ENCODE measurements around the gene ARF4. TPM values are rescaled to one million over a fixed set of nuclear protein-coding genes. Genes with fewer than 3 reads are reported as not detected.
"Not testable (repeated sequence)": the region's sequence is repeated elsewhere in the genome, so short reads cannot be mapped to it uniquely, and the experiment has no call there.

ARF4 gene
- total RNA-seq, 1 experiment from 2014 or later: 182 TPM

DNA sequence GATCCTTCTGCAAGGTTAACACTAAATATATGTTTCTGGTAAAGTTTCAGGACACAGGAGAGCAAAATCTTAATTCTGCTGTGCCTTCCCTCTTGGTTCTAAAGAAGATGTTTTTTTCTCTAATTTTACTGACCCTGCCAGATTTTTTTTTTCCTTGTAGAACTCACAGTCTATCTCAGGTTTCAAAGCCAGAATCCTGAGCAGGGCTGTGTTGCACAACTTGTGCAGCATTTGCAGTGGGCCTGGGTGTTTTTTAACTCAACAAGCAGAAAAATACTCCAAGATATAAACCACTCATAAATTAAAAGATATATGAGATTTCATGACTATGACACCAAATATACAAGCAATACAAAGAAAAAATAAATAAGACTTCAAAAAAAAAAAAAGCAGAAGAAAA, 40.2 kb upstream of the ARF4 start:
- Histone ChIP-seq H3K9me3 (ENCODE audit: insufficient read depth, low read depth) (no peaks in the 10 kb centered on the region), H3K79me2 (ENCODE audit: low read depth) (no peaks in the 10 kb centered on the region), H3K9me2 (ENCODE audit: insufficient read depth) (no peaks in the 10 kb centered on the region), H4K20me1 (ENCODE audit: insufficient read depth) (no peaks in the 10 kb centered on the region), H3F3A (ENCODE audit: insufficient read depth, low read depth) (peaks cover 10% of the 10 kb centered on the region), H3K27ac (no peak overlapping the region), H3K4me1 (replicated peaks; ENCODE audit: insufficient read depth) (no peaks in the 10 kb centered on the region), H3K36me3 (ENCODE audit: low read depth) (peaks cover 9% of the 10 kb centered on the region), H3K4me3 (no peak overlapping the region), H3K27me3 (ENCODE audit: insufficient read depth, low read depth) (no peaks in the 10 kb centered on the region), H3K4me2 (no peak overlapping the region), H2AFZ (no peak overlapping the region)
- intact Hi-C loops (cut with micrococcal nuclease; ENCODE audit: unreplicated experiment): no loop called here
- DNase-seq: no peak
- BruUV-seq (replicated peaks): no TSS peak
- POLR2A ChIA-PET (ENCODE audit: unreplicated experiment): no interaction called here
- CTCF ChIA-PET: no interaction called here
- TF ChIP-seq, protein P1, sequence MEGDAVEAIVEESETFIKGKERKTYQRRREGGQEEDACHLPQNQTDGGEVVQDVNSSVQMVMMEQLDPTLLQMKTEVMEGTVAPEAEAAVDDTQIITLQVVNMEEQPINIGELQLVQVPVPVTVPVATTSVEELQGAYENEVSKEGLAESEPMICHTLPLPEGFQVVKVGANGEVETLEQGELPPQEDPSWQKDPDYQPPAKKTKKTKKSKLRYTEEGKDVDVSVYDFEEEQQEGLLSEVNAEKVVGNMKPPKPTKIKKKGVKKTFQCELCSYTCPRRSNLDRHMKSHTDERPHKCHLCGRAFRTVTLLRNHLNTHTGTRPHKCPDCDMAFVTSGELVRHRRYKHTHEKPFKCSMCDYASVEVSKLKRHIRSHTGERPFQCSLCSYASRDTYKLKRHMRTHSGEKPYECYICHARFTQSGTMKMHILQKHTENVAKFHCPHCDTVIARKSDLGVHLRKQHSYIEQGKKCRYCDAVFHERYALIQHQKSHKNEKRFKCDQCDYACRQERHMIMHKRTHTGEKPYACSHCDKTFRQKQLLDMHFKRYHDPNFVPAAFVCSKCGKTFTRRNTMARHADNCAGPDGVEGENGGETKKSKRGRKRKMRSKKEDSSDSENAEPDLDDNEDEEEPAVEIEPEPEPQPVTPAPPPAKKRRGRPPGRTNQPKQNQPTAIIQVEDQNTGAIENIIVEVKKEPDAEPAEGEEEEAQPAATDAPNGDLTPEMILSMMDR (conservative IDR thresholded peaks at IDR 0.05): no peak
- no peak for TF ChIP-seq EZH2 (IDR thresholded peaks at IDR 0.05; ENCODE audit: low read depth)

DNA sequence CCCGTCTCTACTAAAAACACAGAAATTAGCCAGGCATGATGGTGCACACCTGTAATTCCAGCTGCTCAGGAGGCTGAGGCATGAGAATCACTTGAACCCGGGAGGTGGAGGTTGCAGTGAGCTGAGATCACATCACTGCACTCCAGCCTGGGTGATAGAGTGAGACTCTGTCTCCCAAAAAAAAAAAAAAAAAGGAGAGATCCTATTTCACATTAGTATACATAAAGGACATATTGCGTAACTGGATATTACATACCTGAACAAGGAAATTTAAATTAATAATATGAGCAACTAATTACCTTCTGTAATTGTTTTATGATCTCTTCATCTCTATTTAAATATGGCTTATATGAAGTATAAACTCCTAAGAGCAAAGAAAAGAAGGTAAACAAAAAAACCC, 37.1 kb upstream of the ARF4 start:
- H3K27ac ChIP-seq; H3K9me2 ChIP-seq (ENCODE audit: insufficient read depth); H3K36me3 ChIP-seq (ENCODE audit: low read depth); BruUV-seq (replicated peaks); DNase-seq; intact Hi-C loops (cut with micrococcal nuclease; ENCODE audit: unreplicated experiment); H4K20me1 ChIP-seq (ENCODE audit: insufficient read depth); H2AFZ ChIP-seq; H3K4me1 ChIP-seq (replicated peaks; ENCODE audit: insufficient read depth); H3K4me2 ChIP-seq; H3K4me3 ChIP-seq; H3F3A ChIP-seq (ENCODE audit: insufficient read depth, low read depth); POLR2A ChIA-PET (ENCODE audit: unreplicated experiment); H3K9me3 ChIP-seq (ENCODE audit: insufficient read depth, low read depth); H3K27me3 ChIP-seq (ENCODE audit: insufficient read depth, low read depth); H3K79me2 ChIP-seq (ENCODE audit: low read depth): not testable (repeated sequence)
- CTCF ChIA-PET: interaction anchor here (0.6 kb wide), 1 partner anchor 34 kb away, joined by 9 read pairs; no protein-coding TSS in a partner anchor

GRCh38 chr3:57627976-57628375, 30.8 kb upstream of the ARF4 start:
- Histone ChIP-seq H4K20me1 (ENCODE audit: insufficient read depth) (no peaks in the 10 kb centered on the region), H3K79me2 (ENCODE audit: low read depth) (no peaks in the 10 kb centered on the region), H3K4me2 (no peak overlapping the region), H3K4me1 (replicated peaks; ENCODE audit: insufficient read depth) (no peaks in the 10 kb centered on the region), H3K27ac (no peak overlapping the region), H3F3A (ENCODE audit: insufficient read depth, low read depth) (peaks cover 9% of the 10 kb centered on the region; the same call in 1 of the 2 replicates), H3K9me2 (ENCODE audit: insufficient read depth) (no peaks in the 10 kb centered on the region), H3K4me3 (no peak overlapping the region), H3K27me3 (ENCODE audit: insufficient read depth, low read depth) (no peaks in the 10 kb centered on the region), H2AFZ (no peak overlapping the region), H3K36me3 (ENCODE audit: low read depth) (peaks cover 16% of the 10 kb centered on the region; the same call in 1 of the 2 replicates), H3K9me3 (ENCODE audit: insufficient read depth, low read depth) (no peaks in the 10 kb centered on the region)
- no peak for DNase-seq
- ChIA-PET CTCF (interaction anchor here (0.5 kb wide), 1 partner anchor 443 kb away, joined by 4 read pairs; no protein-coding TSS in a partner anchor), POLR2A (ENCODE audit: unreplicated experiment) (no interaction called here)
- intact Hi-C loops (cut with micrococcal nuclease; ENCODE audit: unreplicated experiment): no loop called here
- TF ChIP-seq EZH2 (IDR thresholded peaks at IDR 0.05; ENCODE audit: low read depth): no peak
- TF ChIP-seq, protein P1 (conservative IDR thresholded peaks at IDR 0.05): no peak
- BruUV-seq (replicated peaks): no TSS peak

DNA sequence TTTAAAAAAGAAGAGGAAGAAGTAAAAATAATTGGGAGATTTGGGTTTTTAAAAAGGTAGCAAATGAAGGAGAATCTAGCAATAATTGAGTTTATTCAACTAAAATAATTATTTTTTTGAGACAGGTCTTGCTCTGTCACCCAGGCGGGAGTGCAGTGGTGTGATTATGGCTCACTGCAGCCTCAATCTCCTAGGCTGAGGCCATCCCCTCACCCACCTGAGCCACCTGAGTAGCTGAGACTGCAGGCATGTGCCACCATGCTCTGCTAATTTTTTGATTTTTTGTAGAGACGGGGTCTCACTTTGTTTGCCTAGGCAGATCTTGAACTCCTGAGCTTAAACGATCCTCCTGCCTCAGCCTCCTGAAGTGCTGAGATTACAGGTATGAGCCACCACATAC, 27.7 kb upstream of the ARF4 start:
- TF ChIP-seq, protein P1 (conservative IDR thresholded peaks at IDR 0.05): no peak
- no peak for TF ChIP-seq EZH2 (IDR thresholded peaks at IDR 0.05; ENCODE audit: low read depth)
- no peaks in the 10 kb centered on the region for H3K4me1 ChIP-seq (replicated peaks; ENCODE audit: insufficient read depth)
- peaks cover 16% of the 10 kb centered on the region; the same call in 1 of the 2 replicates for H3K36me3 ChIP-seq (ENCODE audit: low read depth)
- H3K4me2 ChIP-seq: no peak overlapping the region
- no peaks in the 10 kb centered on the region for H3K9me3 ChIP-seq (ENCODE audit: insufficient read depth, low read depth)
- intact Hi-C loops (cut with micrococcal nuclease; ENCODE audit: unreplicated experiment): no loop called here
- no peak overlapping the region for H2AFZ ChIP-seq
- peaks cover 10% of the 10 kb centered on the region; the same call in 1 of the 2 replicates for H3F3A ChIP-seq (ENCODE audit: insufficient read depth, low read depth)
- H3K79me2 ChIP-seq (ENCODE audit: low read depth): no peaks in the 10 kb centered on the region
- CTCF ChIA-PET: no interaction called here
- no peaks in the 10 kb centered on the region for H3K27me3 ChIP-seq (ENCODE audit: insufficient read depth, low read depth)
- no peak overlapping the region for H3K27ac ChIP-seq
- DNase-seq: no peak
- H4K20me1 ChIP-seq (ENCODE audit: insufficient read depth): no peaks in the 10 kb centered on the region
- H3K9me2 ChIP-seq (ENCODE audit: insufficient read depth): no peaks in the 10 kb centered on the region
- POLR2A ChIA-PET (ENCODE audit: unreplicated experiment): no interaction called here
- no peak overlapping the region for H3K4me3 ChIP-seq
- BruUV-seq (replicated peaks): no TSS peak
